Progenitor cell of endocrine pancreas (in vitro differentiated cells): ENCODE results near the gene RFXAP. TPM values are rescaled to one million over a fixed set of nuclear protein-coding genes. Genes with fewer than 3 reads are reported as not detected.

ENCODE experiments used
- DNase-seq: peaks from one replicate; pipeline ENCODE4 v3.0.0; 2021; ENCODE audit warnings: low spot score; ENCODE audit not compliant: unreplicated experiment
- H3K27ac Mint-ChIP-seq: 2 replicates; pipeline ENCODE4 v1.8.0; 2021; ENCODE audit warnings: mild to moderate bottlenecking, moderate library complexity, mixed read lengths
- H3K27me3 Mint-ChIP-seq: 2 replicates; pipeline ENCODE4 v1.8.0; 2021; ENCODE audit warnings: mixed read lengths
- H3K36me3 Mint-ChIP-seq: 2 replicates; pipeline ENCODE4 v1.8.0; 2022; ENCODE audit warnings: mixed read lengths; ENCODE audit not compliant: insufficient read depth
- H3K4me1 Mint-ChIP-seq: 2 replicates; pipeline ENCODE4 v1.8.0; 2021; ENCODE audit warnings: low read depth, mixed read lengths
- H3K4me3 Mint-ChIP-seq: 2 replicates; pipeline ENCODE4 v1.8.0; 2021; ENCODE audit warnings: low read depth, mild to moderate bottlenecking, moderate library complexity, mixed read lengths
- H3K9me3 Mint-ChIP-seq: 2 replicates; pipeline ENCODE4 v1.8.0; 2021; ENCODE audit warnings: low read depth, mixed read lengths
- CTCF ChIP-seq: fragments of 200-600 bp; sonication (generic); IDR thresholded peaks from one replicate; pipeline ENCODE4 v1.5.0; 2021; ENCODE audit warnings: antibody characterized with exemption, mild to moderate bottlenecking; ENCODE audit not compliant: unreplicated experiment
- total RNA-seq: library from RNA; stranded (reverse); gene quantifications from 2 replicates; pipeline ENCODE4 v1.2.1, GENCODE V29; 2021

Gene RFXAP
- total RNA-seq, 1 donor from 2014 or later: 13.3 TPM

- Mint-ChIP-seq H3K27ac (peak overlapping the region; percentile 30), H3K9me3 (no peaks in the 10 kb centered on the region), H3K36me3 (no peaks in the 10 kb centered on the region), H3K4me3 (no peak overlapping the region), H3K4me1 (peaks cover 14% of the 10 kb centered on the region), H3K27me3 (no peaks in the 10 kb centered on the region)
- DNase-seq: no peak
- TF ChIP-seq CTCF: peak; percentile 40
These were observed 31.9 kb downstream of the RFXAP start for GRCh38 chr13:36850790-36851438.

- no peak for DNase-seq
- no peak for TF ChIP-seq CTCF
- Mint-ChIP-seq H3K4me1 (peaks cover 2% of the 10 kb centered on the region), H3K36me3 (no peaks in the 10 kb centered on the region), H3K27ac (no peak overlapping the region), H3K27me3 (no peaks in the 10 kb centered on the region), H3K9me3 (no peaks in the 10 kb centered on the region), H3K4me3 (no peak overlapping the region)
These were observed 38.2 kb downstream of the RFXAP start for GRCh38 chr13:36857253-36857652.

DNA sequence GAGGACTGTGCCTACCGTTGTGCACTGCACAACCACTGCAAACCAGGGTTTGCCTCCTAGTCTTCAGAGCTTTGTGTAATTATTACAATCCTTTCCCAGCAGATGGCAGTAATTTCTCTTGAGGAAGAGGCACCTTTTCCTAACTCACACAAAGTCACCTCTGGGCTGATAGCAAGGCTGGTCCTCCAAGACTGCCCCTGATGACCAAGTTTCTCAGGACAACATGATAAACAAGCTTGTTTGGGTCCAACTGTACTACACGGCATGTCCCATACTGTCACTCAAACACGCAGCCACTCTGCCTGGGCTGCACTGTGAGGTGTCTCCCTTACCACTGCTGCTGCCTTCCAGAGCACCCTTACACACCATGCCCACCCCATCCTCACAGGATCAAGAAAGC, 39.3 kb downstream of the RFXAP start:
- H3K27ac Mint-ChIP-seq: no peak overlapping the region
- H3K36me3 Mint-ChIP-seq: no peaks in the 10 kb centered on the region
- DNase-seq: no peak
- H3K4me1 Mint-ChIP-seq: peaks cover 2% of the 10 kb centered on the region
- TF ChIP-seq CTCF: peak; percentile 68
- H3K27me3 Mint-ChIP-seq: no peaks in the 10 kb centered on the region
- no peak overlapping the region for H3K4me3 Mint-ChIP-seq
- H3K9me3 Mint-ChIP-seq: no peaks in the 10 kb centered on the region

DNA sequence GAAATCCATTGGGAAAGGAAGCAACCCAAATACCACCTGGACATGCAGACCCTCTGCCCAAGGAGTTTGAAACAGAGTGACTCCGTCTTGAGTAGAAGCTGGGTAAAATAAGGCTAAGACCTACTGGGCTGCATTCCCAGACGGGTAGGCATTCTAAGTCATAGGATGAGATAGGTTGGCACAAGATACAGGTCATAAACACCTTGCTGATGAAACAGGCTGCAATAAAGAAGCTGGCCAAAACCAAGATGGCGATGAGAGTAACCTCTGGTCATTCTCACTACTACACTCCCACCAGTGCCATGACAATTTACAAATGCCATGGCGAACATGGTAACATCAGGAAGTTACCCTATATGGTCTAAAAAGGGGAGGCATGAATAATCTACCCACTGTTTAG, 40.2 kb downstream of the RFXAP start:
- peaks cover under 1% of the 10 kb centered on the region for H3K36me3 Mint-ChIP-seq
- H3K9me3 Mint-ChIP-seq: no peaks in the 10 kb centered on the region
- no peak overlapping the region for H3K4me3 Mint-ChIP-seq
- no peak overlapping the region for H3K27ac Mint-ChIP-seq
- H3K4me1 Mint-ChIP-seq: peaks cover 2% of the 10 kb centered on the region
- TF ChIP-seq CTCF: no peak
- H3K27me3 Mint-ChIP-seq: no peaks in the 10 kb centered on the region
- DNase-seq: no peak

DNA sequence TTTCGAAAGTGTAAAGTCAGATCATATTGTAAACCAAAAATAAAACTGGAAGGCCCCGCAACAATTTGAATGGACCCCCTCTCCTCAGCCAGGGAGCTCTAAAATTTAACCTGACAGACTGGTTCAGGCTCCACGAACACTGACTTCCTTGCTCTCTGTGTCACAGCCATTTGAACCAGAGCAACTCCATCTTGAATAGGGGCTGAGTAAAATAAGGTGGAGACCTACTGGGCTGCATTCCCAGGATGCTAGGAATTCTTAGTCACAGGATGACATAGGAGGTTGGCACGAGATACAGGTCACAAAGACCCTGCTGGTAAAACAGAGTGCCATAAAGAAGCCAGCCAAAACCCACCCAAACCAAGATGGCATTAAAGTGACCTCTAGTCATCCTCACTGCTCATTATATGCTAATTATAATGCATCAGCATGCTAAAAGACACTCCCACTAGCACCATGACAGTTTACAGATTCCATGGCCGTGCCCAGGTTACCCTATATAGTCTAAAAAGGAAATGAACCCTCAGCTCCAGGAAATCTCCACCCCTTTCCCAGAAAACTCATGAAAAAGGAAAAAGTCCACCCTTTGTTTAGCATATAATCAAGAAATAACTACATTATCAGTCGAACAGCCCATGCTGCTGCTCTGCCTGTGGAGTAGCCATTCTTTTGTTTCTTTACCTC, 43.1 kb downstream of the RFXAP start:
- peaks cover 2% of the 10 kb centered on the region for H3K4me1 Mint-ChIP-seq

More for the DNA sequence above, 43.1 kb downstream of the RFXAP start:
- DNase-seq: no peak
- peaks cover 4% of the 10 kb centered on the region for H3K36me3 Mint-ChIP-seq
- no peaks in the 10 kb centered on the region for H3K27me3 Mint-ChIP-seq
- H3K9me3 Mint-ChIP-seq: no peaks in the 10 kb centered on the region
- H3K27ac Mint-ChIP-seq: no peak overlapping the region
- TF ChIP-seq CTCF: no peak
- no peak overlapping the region for H3K4me3 Mint-ChIP-seq
